H1 (cell line): ENCODE measurements around the gene HES1.

Experiments used
- CTCF ChIP-seq, 3 experiments: IDR thresholded peaks; 1 replicate in 2 of 3; 2 replicates in 1 of 3; pipeline versions ENCODE4 v1.5.1 to v1.6.1; 2011; ENCODE audit warnings: low read length in 3 of 3, mild to moderate bottlenecking in 3 of 3, inconsistent platforms in 2 of 3, low read depth in 1 of 3, moderate library complexity in 1 of 3; ENCODE audit not compliant: insufficient read depth in 1 of 3; ENCODE audit errors: control extremely low read depth in 1 of 3
- EZH2 ChIP-seq: fragments of 200-600 bp; sonication (generic); IDR thresholded peaks from 2 replicates; pipeline ENCODE4 v1.7.1; 2012; ENCODE audit warnings: low read depth, mild to moderate bottlenecking, moderate library complexity, low read length, inconsistent platforms; ENCODE audit not compliant: severe bottlenecking
- KDM5A ChIP-seq: fragments of 200-600 bp; IDR thresholded peaks from 2 replicates; pipeline ENCODE4 v1.7.1; 2012; ENCODE audit warnings: mild to moderate bottlenecking, low read length, inconsistent platforms, mixed read lengths
- MAX ChIP-seq: IDR thresholded peaks from 2 replicates; pipeline ENCODE4 v1.6.1; 2012; ENCODE audit warnings: inconsistent platforms
- POLR2A ChIP-seq, 2 experiments: IDR thresholded peaks; 1 replicate in 1 of 2; 2 replicates in 1 of 2; pipeline ENCODE4 v1.6.1; 2011; ENCODE audit warnings: low read depth in 2 of 2, low read length in 2 of 2, mild to moderate bottlenecking in 2 of 2; ENCODE audit errors: control extremely low read depth in 1 of 2
- SIN3A ChIP-seq, 2 experiments: IDR thresholded peaks in 1 of 2; conservative IDR thresholded peaks in 1 of 2; 2 replicates each; pipeline ENCODE4 v1.6.1; 2011 to 2012; ENCODE audit warnings: low read length in 2 of 2, improper control_type of control experiment in 1 of 2, low read depth in 1 of 2, mild to moderate bottlenecking in 1 of 2

DNA sequence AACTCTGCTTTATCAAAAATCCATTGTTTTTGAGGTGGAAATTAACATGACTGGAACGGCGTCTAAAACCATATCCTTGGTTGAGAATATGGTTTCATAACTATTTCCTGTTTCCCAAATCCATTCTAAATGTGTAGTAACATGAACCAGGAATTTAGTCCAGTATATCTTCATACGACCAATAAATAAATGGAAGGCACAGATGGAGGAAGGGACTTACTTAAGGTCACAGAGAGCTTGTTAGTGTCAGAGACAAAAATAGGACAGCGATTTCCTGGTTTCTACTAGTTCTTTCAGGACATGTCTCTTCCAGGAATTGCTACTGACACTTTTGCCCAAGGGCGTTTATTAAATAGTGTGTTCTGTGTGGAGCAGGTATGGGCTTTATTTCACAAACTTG lies 41.2 kb downstream of the HES1 start:
- TF ChIP-seq EZH2 (no peak), POLR2A (IDR thresholded peaks at IDR 0.05; ENCODE audit: control extremely low read depth in 1 of 2, low read depth in 2 of 2, low read length in 2 of 2) (no peak), CTCF (IDR thresholded peaks at IDR 0.05; ENCODE audit: control extremely low read depth in 1 of 3, insufficient read depth in 1 of 3, low read depth in 1 of 3, low read length in 3 of 3) (no peak), SIN3A (conservative IDR thresholded peaks at IDR 0.05 in 1 of 2, IDR thresholded peaks at IDR 0.05 in 1 of 2; ENCODE audit: low read depth in 1 of 2, low read length in 2 of 2) (no peak), MAX (no peak), KDM5A (no peak)
